PC-9 (cell line): ENCODE results near the gene HMGN3. TPM values are rescaled to one million over a fixed set of nuclear protein-coding genes. Genes with fewer than 3 reads are reported as not detected.

Experiments
- BruUV-seq: library from RNA; stranded (reverse); fragments of 400-500 nt; replicated peaks from 2 replicates; lab custom pipeline; 2021; lab: Mats Ljungman, UMichigan
- CTCF ChIA-PET: fragments of 300-600 bp; sonication (Branson Sonifier 250); formaldehyde crosslinking; loops from one replicate; lab custom pipeline; 2022; ENCODE audit warnings: antibody characterized with exemption; lab: Charles Lee
- POLR2A ChIA-PET: fragments of 300-600 bp; sonication (Branson Sonifier 250); formaldehyde crosslinking; loops from one replicate; lab custom pipeline; 2022; ENCODE audit warnings: antibody characterized with exemption; ENCODE audit not compliant: unreplicated experiment; lab: Charles Lee
- DNase-seq, 2 experiments: peaks; one replicate each; pipeline versions ENCODE4 v3.0.0 to v3.0.0-alpha.2; 2015 to 2022; ENCODE audit warnings: mixed read lengths in 1 of 2
- H2AFZ ChIP-seq: fragments of 200-600 bp; sonication (generic); 2 replicates; pipeline ENCODE4 v1.8.1; 2017; ENCODE audit warnings: antibody characterized with exemption
- H3F3A ChIP-seq: fragments of 200-600 bp; sonication (generic); 2 replicates; pipeline ENCODE4 v1.8.1; 2017; ENCODE audit warnings: antibody characterized with exemption, mild to moderate bottlenecking, low read depth; ENCODE audit not compliant: insufficient read depth
- H3K27ac ChIP-seq: fragments of 200-600 bp; sonication (generic); 2 replicates; pipeline ENCODE4 v1.6.1; 2016; ENCODE audit warnings: mixed run types
- H3K27me3 ChIP-seq: fragments of 200-600 bp; sonication (generic); 2 replicates; pipeline ENCODE4 v1.6.1; 2016; ENCODE audit warnings: low read depth, mixed run types; ENCODE audit not compliant: insufficient read depth
- H3K36me3 ChIP-seq: fragments of 200-600 bp; sonication (generic); 2 replicates; pipeline ENCODE4 v1.6.1; 2016; ENCODE audit warnings: low read depth, mixed run types
- H3K4me1 ChIP-seq: fragments of 200-600 bp; sonication (generic); replicated peaks from 2 replicates; pipeline ENCODE4 v1.6.1; 2016; ENCODE audit warnings: mixed run types; ENCODE audit not compliant: insufficient read depth
- H3K4me2 ChIP-seq: fragments of 200-600 bp; sonication (generic); 2 replicates; pipeline ENCODE4 v1.6.1; 2017; ENCODE audit warnings: mixed run types
- H3K4me3 ChIP-seq: fragments of 200-600 bp; sonication (generic); 2 replicates; pipeline ENCODE4 v1.6.1; 2016; ENCODE audit warnings: mixed run types
- H3K79me2 ChIP-seq: fragments of 200-600 bp; sonication (generic); 2 replicates; pipeline ENCODE4 v1.6.1; 2017; ENCODE audit warnings: low read depth, mixed run types
- H3K9me2 ChIP-seq: fragments of 200-600 bp; sonication (generic); 2 replicates; pipeline ENCODE4 v1.8.1; 2017; ENCODE audit warnings: mild to moderate bottlenecking; ENCODE audit not compliant: insufficient read depth
- H3K9me3 ChIP-seq: fragments of 200-600 bp; sonication (generic); 2 replicates; pipeline ENCODE4 v1.8.1; 2016; ENCODE audit warnings: low read depth; ENCODE audit not compliant: insufficient read depth
- H4K20me1 ChIP-seq: fragments of 200-600 bp; sonication (generic); 2 replicates; pipeline ENCODE4 v1.8.1; 2017; ENCODE audit not compliant: insufficient read depth
- CTCF ChIP-seq: fragments of 200-600 bp; sonication (generic); conservative IDR thresholded peaks from 2 replicates; pipeline ENCODE4 v1.6.1; 2017; ENCODE audit warnings: mixed run types, antibody characterized with exemption, mild to moderate bottlenecking, moderate library complexity
- EZH2 ChIP-seq: fragments of 200-600 bp; sonication (generic); IDR thresholded peaks from 2 replicates; pipeline ENCODE4 v1.8.0; 2017; ENCODE audit warnings: antibody characterized with exemption, low read depth
- intact Hi-C: fragments of 100-400 bp; cut with micrococcal nuclease; formaldehyde crosslinking; loops from one replicate; pipeline ENCODE4 v1.10.0; 2022; ENCODE audit not compliant: unreplicated experiment
- total RNA-seq: library from RNA; stranded (reverse); gene quantifications from 2 replicates; pipeline ENCODE4 v1.2.3, GENCODE V29; 2021

HMGN3 gene
- total RNA-seq, 1 experiment from 2014 or later, result 62.3 TPM

GRCh38 chr6:79250107-79250514 is 15.6 kb upstream of the HMGN3 start:
- BruUV-seq, result no TSS peak
- ChIA-PET CTCF (interaction anchor here (0.6 kb wide), 1 partner anchor 11 kb away, joined by 4 read pairs; no protein-coding TSS in a partner anchor), POLR2A (interaction anchor here (0.6 kb wide), 1 partner anchor 394 kb away, joined by 13 read pairs; no protein-coding TSS in a partner anchor)
- Histone ChIP-seq H3K9me3 (no peaks in the 10 kb centered on the region), H3K4me2 (no peak overlapping the region), H2AFZ (no peak overlapping the region), H3K27me3 (no peaks in the 10 kb centered on the region), H4K20me1 (no peaks in the 10 kb centered on the region), H3K4me1 (no peaks in the 10 kb centered on the region), H3K4me3 (no peak overlapping the region), H3K27ac (no peak overlapping the region), H3F3A (no peaks in the 10 kb centered on the region), H3K36me3 (no peaks in the 10 kb centered on the region), H3K79me2 (no peaks in the 10 kb centered on the region), H3K9me2 (no peaks in the 10 kb centered on the region)
- intact Hi-C loops, result no loop called here
- no peak for DNase-seq
- no peak for TF ChIP-seq CTCF
- no peak for TF ChIP-seq EZH2

DNA sequence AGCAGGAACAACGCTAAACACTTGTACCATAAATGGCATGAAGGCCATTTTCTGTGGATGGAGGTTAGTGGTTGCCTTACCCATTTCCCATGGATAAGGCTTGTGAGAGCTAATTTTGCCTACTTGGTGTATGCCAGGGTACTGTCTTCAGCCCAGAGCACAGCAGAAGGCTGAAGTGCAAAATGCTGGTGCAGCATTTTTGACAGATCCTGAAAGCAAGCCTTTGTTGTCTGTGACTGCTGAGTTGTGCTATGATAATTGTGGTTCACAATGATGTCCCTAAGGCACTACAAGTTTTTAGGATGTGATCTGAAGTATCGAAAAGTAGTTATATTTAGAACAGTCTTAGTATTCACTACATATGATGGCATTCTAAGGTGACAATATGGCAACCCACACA is 14.7 kb upstream of the HMGN3 start:
- intact Hi-C loops, result no loop called here
- Histone ChIP-seq H3F3A (no peaks in the 10 kb centered on the region), H3K27ac (no peak overlapping the region), H3K4me1 (no peaks in the 10 kb centered on the region), H2AFZ (no peak overlapping the region), H3K9me2 (no peaks in the 10 kb centered on the region), H4K20me1 (no peaks in the 10 kb centered on the region), H3K36me3 (no peaks in the 10 kb centered on the region), H3K4me3 (no peak overlapping the region), H3K79me2 (no peaks in the 10 kb centered on the region), H3K4me2 (no peak overlapping the region), H3K9me3 (no peaks in the 10 kb centered on the region), H3K27me3 (no peaks in the 10 kb centered on the region)
- DNase-seq, result no peak
- ChIA-PET POLR2A (no interaction called here), CTCF (no interaction called here)
- BruUV-seq, result no TSS peak
- no peak for TF ChIP-seq EZH2
- TF ChIP-seq CTCF, result no peak

DNA sequence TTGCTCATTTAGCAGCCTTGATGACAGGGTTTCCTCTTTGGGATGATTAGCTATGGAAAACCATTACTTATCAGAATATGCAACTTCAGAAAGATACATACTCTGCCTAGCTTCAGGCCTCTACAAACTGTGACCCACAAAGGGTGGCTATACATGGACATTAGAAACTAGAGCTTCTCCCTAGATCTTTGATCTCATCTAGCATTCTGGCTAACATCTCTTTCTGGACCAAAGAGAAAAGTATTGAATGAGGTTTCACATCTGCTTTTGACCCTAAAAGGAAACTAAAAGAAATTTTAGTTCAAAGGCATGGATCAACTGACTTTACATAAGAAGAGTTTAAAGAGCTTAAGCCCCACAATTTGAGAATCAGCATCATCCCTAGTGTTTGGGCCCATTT is 12.4 kb upstream of the HMGN3 start:
- Histone ChIP-seq H3K27ac (no peak overlapping the region), H3K4me2 (no peak overlapping the region), H2AFZ (no peak overlapping the region), H3K36me3 (no peaks in the 10 kb centered on the region), H3K9me2 (no peaks in the 10 kb centered on the region), H3K4me1 (no peaks in the 10 kb centered on the region), H4K20me1 (no peaks in the 10 kb centered on the region), H3K27me3 (no peaks in the 10 kb centered on the region), H3F3A (no peaks in the 10 kb centered on the region), H3K4me3 (no peak overlapping the region), H3K9me3 (no peaks in the 10 kb centered on the region), H3K79me2 (no peaks in the 10 kb centered on the region)
- no TSS peak for BruUV-seq
- CTCF ChIA-PET, result no interaction called here
- intact Hi-C loops, result no loop called here
- POLR2A ChIA-PET, result no interaction called here
- no peak for DNase-seq
- TF ChIP-seq CTCF, result no peak
- TF ChIP-seq EZH2, result no peak
